OCI-LY7 (cell line): ENCODE measurements around the gene C2CD4B.

Experiments
- CTCF ChIP-seq: fragments of 200-600 bp; sonication (generic); conservative IDR thresholded peaks from 2 replicates; pipeline ENCODE4 v1.5.1; 2014; ENCODE audit warnings: mild to moderate bottlenecking, antibody characterized with exemption, low read length, moderate library complexity, mixed read lengths
- EZH2phosphoT487 ChIP-seq: fragments of 200-600 bp; sonication (generic); IDR thresholded peaks from 2 replicates; pipeline ENCODE4 v1.6.1; 2018; ENCODE audit warnings: low read depth, borderline replicate concordance, mild to moderate bottlenecking, mixed run types, antibody characterized with exemption, low read length, moderate library complexity, mixed read lengths

- TF ChIP-seq CTCF, result no peak
- TF ChIP-seq EZH2phosphoT487, result no peak
Observed at GRCh38 chr15:62164014-62164395, 1.1 kb downstream of the C2CD4B start.
